Endothelial cell (in vitro differentiated cells): Measurements from ENCODE around the gene ARID1A. TPM values are rescaled to one million over a fixed set of nuclear protein-coding genes. Genes with fewer than 3 reads are reported as not detected.

Experiments used
- DNase-seq: peaks from one replicate; pipeline ENCODE4 v3.0.0; 2021; ENCODE audit warnings: low spot score
- H3K27ac Mint-ChIP-seq: one replicate; pipeline ENCODE4 v1.8.0; 2021; ENCODE audit warnings: mixed read lengths, inconsistent platforms; ENCODE audit not compliant: unreplicated experiment
- H3K27me3 Mint-ChIP-seq: one replicate; pipeline ENCODE4 v1.8.0; 2021; ENCODE audit warnings: mild to moderate bottlenecking, moderate library complexity, mixed read lengths, inconsistent platforms; ENCODE audit not compliant: unreplicated experiment
- H3K36me3 Mint-ChIP-seq: one replicate; pipeline ENCODE4 v1.8.0; 2021; ENCODE audit warnings: mild to moderate bottlenecking, low read depth, mixed read lengths, inconsistent platforms; ENCODE audit not compliant: unreplicated experiment
- H3K4me1 Mint-ChIP-seq: one replicate; pipeline ENCODE4 v1.8.0; 2021; ENCODE audit warnings: mild to moderate bottlenecking, mixed read lengths, inconsistent platforms; ENCODE audit not compliant: unreplicated experiment
- H3K4me3 Mint-ChIP-seq: one replicate; pipeline ENCODE4 v1.8.0; 2021; ENCODE audit warnings: mild to moderate bottlenecking, mixed read lengths, inconsistent platforms; ENCODE audit not compliant: unreplicated experiment
- H3K9me3 Mint-ChIP-seq: one replicate; pipeline ENCODE4 v1.8.0; 2021; ENCODE audit warnings: mixed read lengths, inconsistent platforms; ENCODE audit not compliant: unreplicated experiment
- total RNA-seq: library from RNA; stranded (reverse); fragmentation: NEBNext Ultra II Directional; extraction: Animal tissue kit (Norgen Biotek cat#: 25700); gene quantifications from one replicate; pipeline ENCODE4 v1.2.1, GENCODE V29; 2021; ENCODE audit not compliant: unreplicated experiment
- TF ChIP-seq, protein P1 (sequence below): fragments of 200-600 bp; sonication (generic); IDR thresholded peaks from one replicate; pipeline ENCODE4 v1.5.0; 2021; ENCODE audit warnings: antibody characterized with exemption; ENCODE audit not compliant: unreplicated experiment

ARID1A gene
- total RNA-seq, 1 donor from 2014 or later: 115 TPM

DNA sequence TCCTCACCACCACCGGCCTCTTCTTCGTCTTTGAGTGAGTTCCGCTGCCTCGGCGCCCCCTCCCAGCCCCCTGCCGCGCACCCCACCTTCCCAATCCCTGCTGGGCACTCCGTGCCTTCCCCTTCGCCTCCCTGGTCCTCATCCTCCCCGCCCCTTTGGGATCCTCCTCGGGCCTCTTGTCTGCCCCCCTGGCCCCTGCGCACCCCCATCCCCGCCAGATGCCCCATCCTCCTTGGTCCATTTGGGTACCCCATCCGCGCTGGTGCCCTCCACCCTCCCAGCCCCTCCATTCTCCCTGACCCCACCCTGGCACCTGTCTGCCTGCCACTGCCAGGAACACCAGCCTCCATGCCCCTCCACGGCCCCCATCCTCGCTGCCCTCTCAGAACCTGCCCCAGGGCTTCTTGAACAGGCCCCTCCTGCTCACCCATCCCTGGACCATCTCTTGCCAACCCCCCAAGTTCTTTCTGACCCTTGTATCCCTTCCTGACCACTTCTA lies 131.3 kb downstream of the ARID1A start:
- peaks cover 10% of the 10 kb centered on the region for H3K27me3 Mint-ChIP-seq
- TF ChIP-seq, protein P1, sequence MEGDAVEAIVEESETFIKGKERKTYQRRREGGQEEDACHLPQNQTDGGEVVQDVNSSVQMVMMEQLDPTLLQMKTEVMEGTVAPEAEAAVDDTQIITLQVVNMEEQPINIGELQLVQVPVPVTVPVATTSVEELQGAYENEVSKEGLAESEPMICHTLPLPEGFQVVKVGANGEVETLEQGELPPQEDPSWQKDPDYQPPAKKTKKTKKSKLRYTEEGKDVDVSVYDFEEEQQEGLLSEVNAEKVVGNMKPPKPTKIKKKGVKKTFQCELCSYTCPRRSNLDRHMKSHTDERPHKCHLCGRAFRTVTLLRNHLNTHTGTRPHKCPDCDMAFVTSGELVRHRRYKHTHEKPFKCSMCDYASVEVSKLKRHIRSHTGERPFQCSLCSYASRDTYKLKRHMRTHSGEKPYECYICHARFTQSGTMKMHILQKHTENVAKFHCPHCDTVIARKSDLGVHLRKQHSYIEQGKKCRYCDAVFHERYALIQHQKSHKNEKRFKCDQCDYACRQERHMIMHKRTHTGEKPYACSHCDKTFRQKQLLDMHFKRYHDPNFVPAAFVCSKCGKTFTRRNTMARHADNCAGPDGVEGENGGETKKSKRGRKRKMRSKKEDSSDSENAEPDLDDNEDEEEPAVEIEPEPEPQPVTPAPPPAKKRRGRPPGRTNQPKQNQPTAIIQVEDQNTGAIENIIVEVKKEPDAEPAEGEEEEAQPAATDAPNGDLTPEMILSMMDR: no peak
- peaks cover 20% of the 10 kb centered on the region for H3K36me3 Mint-ChIP-seq
- no peak for DNase-seq
- no peaks in the 10 kb centered on the region for H3K9me3 Mint-ChIP-seq
- peaks cover 22% of the 10 kb centered on the region for H3K4me1 Mint-ChIP-seq
- H3K27ac Mint-ChIP-seq: peak overlapping the region; percentile 67
- peak overlapping the region; percentile 92 for H3K4me3 Mint-ChIP-seq

DNA sequence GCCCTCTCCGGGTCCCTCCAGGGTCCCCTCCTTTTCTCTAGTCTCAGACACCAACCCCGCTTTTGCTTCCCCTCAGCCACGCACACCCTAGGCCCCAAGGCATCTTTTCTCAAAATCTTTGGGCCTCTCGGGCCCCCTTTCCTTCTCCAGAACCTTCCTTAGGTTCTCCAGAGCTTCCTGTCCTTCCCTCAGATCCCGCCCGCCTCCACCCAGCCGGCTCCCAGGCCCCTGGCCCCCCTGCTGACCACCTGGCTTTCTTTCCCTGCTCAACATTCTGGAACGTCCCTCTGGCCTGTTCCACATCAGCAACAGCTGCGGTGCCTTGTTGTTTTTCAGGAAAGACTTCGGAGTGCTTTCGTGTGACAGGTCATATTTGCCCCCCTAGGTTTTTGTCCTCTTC lies 131.8 kb downstream of the ARID1A start:
- DNase-seq: no peak
- TF ChIP-seq, protein P1: no peak
- Mint-ChIP-seq H3K27me3 (peaks cover 10% of the 10 kb centered on the region), H3K27ac (peak overlapping the region; percentile 67), H3K36me3 (peaks cover 25% of the 10 kb centered on the region), H3K4me3 (peak overlapping the region; percentile 92), H3K4me1 (peaks cover 22% of the 10 kb centered on the region), H3K9me3 (no peaks in the 10 kb centered on the region)

DNA sequence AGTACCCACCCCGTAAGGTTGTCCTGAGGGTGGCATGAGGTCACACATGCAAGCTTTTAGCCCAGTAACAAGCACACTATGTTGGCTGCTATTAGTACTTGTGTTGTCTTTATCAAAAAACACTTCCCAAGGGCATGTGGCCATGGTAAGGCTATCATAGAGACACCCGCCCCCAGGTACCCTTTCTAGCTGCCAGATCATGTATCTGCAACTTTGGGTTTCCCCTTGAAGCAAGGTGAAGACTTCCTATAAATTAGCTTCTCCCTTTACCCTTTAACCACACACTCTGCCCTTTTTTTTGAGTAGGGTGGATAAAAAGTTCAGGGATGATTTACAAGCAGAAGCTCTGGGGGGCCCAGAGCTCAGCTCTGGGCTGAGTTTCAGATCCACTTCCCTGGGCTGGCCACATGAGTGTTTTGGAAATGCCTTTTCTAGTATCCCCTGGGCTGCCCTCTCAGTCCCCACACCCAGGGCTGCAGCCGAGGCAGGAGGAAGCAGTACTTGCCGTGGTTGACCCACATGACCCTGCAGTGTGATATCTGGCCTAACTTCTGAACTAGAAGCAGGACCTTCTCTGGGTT lies 132.7 kb downstream of the ARID1A start:
- no peak overlapping the region for H3K27ac Mint-ChIP-seq
- no peaks in the 10 kb centered on the region for H3K9me3 Mint-ChIP-seq
- TF ChIP-seq, protein P1: no peak
- H3K27me3 Mint-ChIP-seq: peaks cover 11% of the 10 kb centered on the region
- no peak for DNase-seq
- peaks cover 33% of the 10 kb centered on the region for H3K36me3 Mint-ChIP-seq
- H3K4me1 Mint-ChIP-seq: peaks cover 22% of the 10 kb centered on the region
- peak overlapping the region; percentile 92 for H3K4me3 Mint-ChIP-seq

DNA sequence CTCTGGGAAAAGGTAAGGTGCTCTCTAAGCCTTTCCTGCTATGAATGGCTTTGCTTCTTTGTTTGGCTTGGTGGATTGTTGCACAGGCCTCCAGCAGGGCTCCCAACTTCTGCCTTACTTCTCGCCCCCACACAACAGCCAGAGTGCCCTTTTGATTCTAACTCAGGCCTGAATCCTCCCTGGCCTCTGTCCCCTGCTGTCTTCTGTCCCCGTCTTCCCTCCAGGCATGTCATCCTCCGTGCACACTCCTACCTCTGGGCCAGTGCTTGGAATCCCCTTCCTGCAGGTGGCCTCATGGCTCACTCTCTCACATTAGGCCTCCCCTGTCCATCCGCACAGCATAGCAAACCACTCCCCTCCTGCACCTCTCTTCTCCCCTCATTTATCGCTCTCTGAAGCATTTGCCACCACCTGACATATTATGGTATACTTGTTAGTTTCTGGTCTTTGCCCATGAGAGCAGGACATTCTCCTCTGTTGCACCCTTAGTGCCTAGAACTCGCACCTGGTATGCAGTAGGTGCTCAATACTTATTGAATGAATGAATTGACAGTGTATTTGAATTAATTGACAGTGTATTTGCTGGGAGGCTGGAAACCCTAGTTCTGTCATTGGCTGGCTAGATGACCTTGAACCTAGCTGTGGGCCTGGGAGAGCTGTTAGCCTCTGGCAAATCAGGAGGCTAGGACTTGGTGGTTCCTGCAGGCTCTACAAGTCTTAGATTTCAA lies 133.5 kb downstream of the ARID1A start:
- Mint-ChIP-seq H3K27me3 (peaks cover 13% of the 10 kb centered on the region), H3K36me3 (peaks cover 39% of the 10 kb centered on the region), H3K4me1 (peaks cover 22% of the 10 kb centered on the region), H3K9me3 (no peaks in the 10 kb centered on the region), H3K4me3 (peak overlapping the region; percentile 5), H3K27ac (no peak overlapping the region)
- TF ChIP-seq, protein P1: no peak
- no peak for DNase-seq

DNA sequence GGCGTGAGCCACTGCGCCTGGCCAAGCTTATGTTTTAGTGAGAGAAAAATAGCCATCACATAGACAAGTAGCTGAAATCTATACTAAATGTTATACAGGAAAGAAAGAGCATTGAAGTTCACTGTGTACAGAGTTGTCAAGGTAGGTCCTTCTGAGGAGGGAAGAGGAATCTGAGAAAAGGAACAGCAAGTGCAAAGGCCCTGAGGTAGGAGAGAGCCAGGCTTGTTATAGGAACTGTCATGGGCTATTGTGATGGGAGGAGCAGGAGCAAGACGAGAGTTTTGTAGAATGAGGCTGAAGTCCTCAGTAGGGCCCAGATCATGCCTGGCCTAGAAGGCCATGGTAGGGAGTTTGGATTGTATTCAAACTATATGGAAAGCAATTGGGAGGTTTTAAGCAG lies 135.2 kb downstream of the ARID1A start:
- H3K36me3 Mint-ChIP-seq: peaks cover 46% of the 10 kb centered on the region
- TF ChIP-seq, protein P1: no peak
- DNase-seq: no peak
- peaks cover 22% of the 10 kb centered on the region for H3K4me1 Mint-ChIP-seq
- H3K27ac Mint-ChIP-seq: no peak overlapping the region
- no peaks in the 10 kb centered on the region for H3K9me3 Mint-ChIP-seq
- peaks cover 13% of the 10 kb centered on the region for H3K27me3 Mint-ChIP-seq
- H3K4me3 Mint-ChIP-seq: no peak overlapping the region
